Chondrocyte (in vitro differentiated cells): ENCODE measurements around the gene TNFRSF8. TPM values are rescaled to one million over a fixed set of nuclear protein-coding genes. Genes with fewer than 3 reads are reported as not detected.

Experiments used
- DNase-seq: peaks from one replicate; pipeline ENCODE4 v3.0.0; 2021; ENCODE audit warnings: mixed read lengths, low spot score
- H3K27ac Mint-ChIP-seq: one replicate; pipeline ENCODE4 v1.8.0; 2021; ENCODE audit warnings: mild to moderate bottlenecking, moderate library complexity, mixed read lengths; ENCODE audit not compliant: unreplicated experiment
- H3K27me3 Mint-ChIP-seq: 2 replicates; pipeline ENCODE4 v1.8.0; 2021; ENCODE audit warnings: low read depth, mixed read lengths
- H3K36me3 Mint-ChIP-seq: 2 replicates; pipeline ENCODE4 v1.8.0; 2021; ENCODE audit warnings: low read depth, mixed read lengths
- H3K4me1 Mint-ChIP-seq: 2 replicates; pipeline ENCODE4 v1.8.0; 2021; ENCODE audit warnings: low read depth, mild to moderate bottlenecking, mixed read lengths
- H3K4me3 Mint-ChIP-seq: one replicate; pipeline ENCODE4 v1.8.0; 2021; ENCODE audit warnings: mild to moderate bottlenecking, moderate library complexity, mixed read lengths; ENCODE audit not compliant: unreplicated experiment
- H3K9me3 Mint-ChIP-seq: 2 replicates; pipeline ENCODE4 v1.8.0; 2021; ENCODE audit warnings: low read depth, mixed read lengths
- total RNA-seq: library from RNA; stranded (reverse); gene quantifications from 3 replicates; pipeline ENCODE4 v1.2.1, GENCODE V29; 2021
- TF ChIP-seq, protein P1 (sequence below): fragments of 200-600 bp; sonication (generic); IDR thresholded peaks from 2 replicates; pipeline ENCODE4 v1.5.0; 2021; ENCODE audit warnings: antibody characterized with exemption, mild to moderate bottlenecking, moderate library complexity

TNFRSF8 gene
- total RNA-seq, 1 donor from 2014 or later, result not detected

DNA sequence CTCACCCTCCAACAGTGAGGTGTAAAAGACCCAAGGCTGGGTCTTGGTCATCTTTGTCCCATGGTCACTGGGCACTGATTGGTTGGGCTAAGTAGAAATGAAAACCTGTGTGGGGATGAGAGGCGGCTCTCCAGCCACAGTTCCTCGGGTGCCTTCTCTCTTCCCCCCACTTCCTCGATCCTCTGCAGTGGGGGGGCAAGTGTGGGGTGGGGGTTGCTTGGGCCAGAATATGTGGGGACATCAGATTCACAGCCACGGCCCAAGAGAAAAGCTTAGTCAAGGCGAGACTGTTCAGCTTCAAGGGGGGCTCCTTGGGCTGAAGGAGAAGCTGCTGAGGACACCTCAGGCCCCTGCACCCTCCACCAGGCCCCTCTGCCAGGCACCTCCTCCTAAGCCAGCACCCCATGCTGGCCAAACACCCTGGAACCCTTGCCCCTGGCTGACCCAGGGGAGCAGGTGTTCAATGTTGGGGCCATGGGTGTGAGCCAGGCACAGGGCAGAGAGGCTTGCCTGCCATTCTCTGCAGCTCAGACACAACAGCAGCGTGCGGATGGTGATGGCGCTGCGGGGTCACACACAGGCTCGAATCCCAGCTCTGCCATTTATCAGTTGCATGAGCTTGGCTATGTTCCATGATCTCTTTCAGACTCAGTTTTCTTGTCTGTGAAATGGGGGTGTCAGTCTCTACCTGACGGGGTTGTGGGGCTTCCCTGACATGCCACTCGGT, 82.7 kb downstream of the TNFRSF8 start:
- Mint-ChIP-seq H3K36me3 (peaks cover 1% of the 10 kb centered on the region), H3K9me3 (peaks cover 3% of the 10 kb centered on the region), H3K27me3 (peaks cover 4% of the 10 kb centered on the region), H3K27ac (no peak overlapping the region), H3K4me3 (no peak overlapping the region), H3K4me1 (peaks cover 11% of the 10 kb centered on the region)
- DNase-seq, result no peak
- TF ChIP-seq, protein P1, sequence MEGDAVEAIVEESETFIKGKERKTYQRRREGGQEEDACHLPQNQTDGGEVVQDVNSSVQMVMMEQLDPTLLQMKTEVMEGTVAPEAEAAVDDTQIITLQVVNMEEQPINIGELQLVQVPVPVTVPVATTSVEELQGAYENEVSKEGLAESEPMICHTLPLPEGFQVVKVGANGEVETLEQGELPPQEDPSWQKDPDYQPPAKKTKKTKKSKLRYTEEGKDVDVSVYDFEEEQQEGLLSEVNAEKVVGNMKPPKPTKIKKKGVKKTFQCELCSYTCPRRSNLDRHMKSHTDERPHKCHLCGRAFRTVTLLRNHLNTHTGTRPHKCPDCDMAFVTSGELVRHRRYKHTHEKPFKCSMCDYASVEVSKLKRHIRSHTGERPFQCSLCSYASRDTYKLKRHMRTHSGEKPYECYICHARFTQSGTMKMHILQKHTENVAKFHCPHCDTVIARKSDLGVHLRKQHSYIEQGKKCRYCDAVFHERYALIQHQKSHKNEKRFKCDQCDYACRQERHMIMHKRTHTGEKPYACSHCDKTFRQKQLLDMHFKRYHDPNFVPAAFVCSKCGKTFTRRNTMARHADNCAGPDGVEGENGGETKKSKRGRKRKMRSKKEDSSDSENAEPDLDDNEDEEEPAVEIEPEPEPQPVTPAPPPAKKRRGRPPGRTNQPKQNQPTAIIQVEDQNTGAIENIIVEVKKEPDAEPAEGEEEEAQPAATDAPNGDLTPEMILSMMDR, result no peak

DNA sequence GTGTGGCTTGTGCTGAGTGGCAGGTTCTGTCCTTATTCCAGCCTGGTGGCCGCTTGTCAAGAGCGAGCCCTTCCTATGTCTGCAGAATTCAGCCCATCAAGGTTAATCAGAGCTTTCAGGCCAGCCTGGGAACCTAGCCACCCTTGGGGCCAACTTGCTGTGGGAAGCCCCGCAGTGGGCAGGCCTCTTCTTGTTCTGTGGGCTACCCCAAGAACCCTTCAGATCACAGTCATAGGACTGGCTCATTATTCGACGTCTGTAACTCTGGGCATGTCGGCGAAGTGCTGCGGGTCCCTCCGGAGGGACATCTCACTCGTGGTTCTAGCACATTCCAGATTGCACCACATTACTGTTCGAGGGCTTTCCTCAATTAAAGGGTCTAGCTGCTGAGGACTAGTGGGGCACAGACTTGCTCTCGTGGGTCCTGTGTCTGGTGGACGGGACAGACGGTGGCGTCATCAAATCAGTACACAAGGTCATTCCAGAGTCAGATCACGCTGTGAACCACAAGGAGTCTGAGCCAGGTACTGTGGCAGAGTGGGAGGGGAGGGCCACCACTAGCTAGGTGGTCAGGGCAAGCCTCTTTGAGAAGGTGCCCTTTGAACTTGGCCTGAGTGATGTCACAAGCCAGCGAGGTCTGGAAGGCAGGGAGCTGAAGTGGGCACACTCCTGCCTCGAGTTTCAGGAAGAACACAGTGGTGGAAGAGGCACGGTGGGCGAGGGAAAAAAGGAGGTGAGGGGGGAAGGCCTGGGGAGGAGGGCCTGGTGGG, 83.4 kb downstream of the TNFRSF8 start:
- Mint-ChIP-seq H3K9me3 (peaks cover 3% of the 10 kb centered on the region), H3K27me3 (peaks cover 8% of the 10 kb centered on the region), H3K36me3 (peaks cover 1% of the 10 kb centered on the region), H3K27ac (no peak overlapping the region), H3K4me1 (peaks cover 11% of the 10 kb centered on the region), H3K4me3 (no peak overlapping the region)
- TF ChIP-seq, protein P1, result no peak
- no peak for DNase-seq

DNA sequence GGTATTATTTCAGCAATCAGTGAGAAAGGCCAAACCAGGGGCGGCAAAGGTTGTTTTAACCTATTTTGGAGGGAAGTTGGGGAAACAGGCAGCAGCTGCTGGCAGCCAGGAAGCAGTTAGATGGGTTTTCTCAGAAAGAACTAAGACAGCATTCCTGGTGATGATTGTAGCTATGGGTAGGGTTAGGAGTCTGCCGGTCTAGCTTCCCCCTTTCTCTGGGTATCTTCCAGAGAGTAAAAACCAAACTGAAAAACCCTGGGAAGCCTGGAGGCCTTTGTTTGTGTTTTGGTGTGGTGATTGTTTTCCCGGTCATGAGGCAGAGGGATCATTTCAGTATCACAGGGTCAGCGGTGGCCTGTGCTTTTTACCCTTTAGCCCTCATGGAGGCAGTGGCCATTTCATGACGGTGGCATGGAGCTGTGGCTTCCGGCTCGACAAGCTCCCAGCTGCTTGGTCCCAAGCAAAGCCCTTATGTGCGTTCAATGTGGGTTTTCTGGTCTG, 84.1 kb downstream of the TNFRSF8 start:
- Mint-ChIP-seq H3K27ac (no peak overlapping the region), H3K4me3 (no peak overlapping the region), H3K9me3 (peaks cover 3% of the 10 kb centered on the region), H3K36me3 (peaks cover 1% of the 10 kb centered on the region), H3K4me1 (peaks cover 11% of the 10 kb centered on the region), H3K27me3 (peaks cover 12% of the 10 kb centered on the region)
- DNase-seq, result no peak
- TF ChIP-seq, protein P1, result no peak

GRCh38 chr1:12148160-12148957, 85.3 kb downstream of the TNFRSF8 start:
- no peak overlapping the region for H3K27ac Mint-ChIP-seq
- H3K36me3 Mint-ChIP-seq, result peaks cover 1% of the 10 kb centered on the region
- TF ChIP-seq, protein P1, result no peak
- H3K27me3 Mint-ChIP-seq, result peaks cover 12% of the 10 kb centered on the region
- H3K4me1 Mint-ChIP-seq, result peaks cover 14% of the 10 kb centered on the region
- no peak overlapping the region for H3K4me3 Mint-ChIP-seq
- peaks cover 3% of the 10 kb centered on the region for H3K9me3 Mint-ChIP-seq
- DNase-seq, result no peak
